DOHH2 (cell line): Measurements from ENCODE around the gene MYO1C.

ENCODE experiments used
- EZH2phosphoT487 ChIP-seq: fragments of 200-600 bp; sonication (generic); IDR thresholded peaks from 2 replicates; pipeline ENCODE4 v1.6.1; 2017; ENCODE audit warnings: borderline replicate concordance, mild to moderate bottlenecking, antibody characterized with exemption, low read length, moderate library complexity, mixed read lengths
- TF ChIP-seq, protein P1 (sequence below): fragments of 200-600 bp; sonication (generic); IDR thresholded peaks from one replicate; pipeline ENCODE4 v1.5.1; 2014; ENCODE audit warnings: antibody characterized with exemption, mild to moderate bottlenecking, low read depth, low read length; ENCODE audit not compliant: poor library complexity, severe bottlenecking

DNA sequence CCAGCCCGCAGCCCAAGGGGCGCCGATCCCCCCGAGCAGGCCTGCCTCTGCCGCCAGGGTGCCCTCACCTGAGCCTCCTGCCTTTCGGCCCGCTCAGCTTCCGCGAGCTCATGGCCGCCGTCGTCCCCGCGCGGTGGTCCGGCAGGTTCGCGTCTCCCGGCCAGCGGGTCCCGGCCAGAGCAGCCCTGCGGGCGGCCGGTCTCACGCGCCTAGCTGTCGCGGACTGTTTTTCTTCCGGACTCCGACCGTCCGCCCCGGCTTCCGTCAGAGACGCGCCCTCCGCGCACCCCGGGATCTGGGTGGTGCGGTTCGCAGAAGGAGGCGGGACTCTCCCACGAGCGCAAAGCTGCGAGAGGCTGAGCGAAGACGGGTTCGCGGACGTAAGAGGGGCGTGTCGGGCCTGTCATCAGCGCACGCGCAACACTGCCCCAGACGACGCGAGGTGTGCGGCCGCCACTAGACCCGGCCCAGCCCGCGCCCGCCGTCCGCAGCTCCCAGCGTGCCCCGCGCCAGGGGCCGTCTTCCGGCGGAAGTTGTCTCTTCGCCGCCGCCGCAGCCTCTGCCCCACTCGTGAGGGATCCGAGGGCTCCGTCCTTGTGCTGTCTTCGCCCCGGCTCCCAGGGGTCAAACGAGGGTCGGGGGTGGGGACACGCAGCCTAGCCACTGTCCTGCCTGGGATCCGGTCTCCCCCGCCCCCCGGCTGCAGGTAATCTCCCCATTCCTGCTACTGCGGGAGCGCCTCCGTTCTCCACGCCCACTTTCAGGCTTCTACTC is 24.1 kb upstream of the MYO1C start, which contains the start of gene INPP5K:
- TF ChIP-seq, protein P1, sequence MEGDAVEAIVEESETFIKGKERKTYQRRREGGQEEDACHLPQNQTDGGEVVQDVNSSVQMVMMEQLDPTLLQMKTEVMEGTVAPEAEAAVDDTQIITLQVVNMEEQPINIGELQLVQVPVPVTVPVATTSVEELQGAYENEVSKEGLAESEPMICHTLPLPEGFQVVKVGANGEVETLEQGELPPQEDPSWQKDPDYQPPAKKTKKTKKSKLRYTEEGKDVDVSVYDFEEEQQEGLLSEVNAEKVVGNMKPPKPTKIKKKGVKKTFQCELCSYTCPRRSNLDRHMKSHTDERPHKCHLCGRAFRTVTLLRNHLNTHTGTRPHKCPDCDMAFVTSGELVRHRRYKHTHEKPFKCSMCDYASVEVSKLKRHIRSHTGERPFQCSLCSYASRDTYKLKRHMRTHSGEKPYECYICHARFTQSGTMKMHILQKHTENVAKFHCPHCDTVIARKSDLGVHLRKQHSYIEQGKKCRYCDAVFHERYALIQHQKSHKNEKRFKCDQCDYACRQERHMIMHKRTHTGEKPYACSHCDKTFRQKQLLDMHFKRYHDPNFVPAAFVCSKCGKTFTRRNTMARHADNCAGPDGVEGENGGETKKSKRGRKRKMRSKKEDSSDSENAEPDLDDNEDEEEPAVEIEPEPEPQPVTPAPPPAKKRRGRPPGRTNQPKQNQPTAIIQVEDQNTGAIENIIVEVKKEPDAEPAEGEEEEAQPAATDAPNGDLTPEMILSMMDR = no peak
- TF ChIP-seq EZH2phosphoT487 = no peak
